Astrocyte (in vitro differentiated cells and primary cell): ENCODE results near the gene CNOT6L. TPM values are rescaled to one million over a fixed set of nuclear protein-coding genes. Genes with fewer than 3 reads are reported as not detected.
A peak's percentile ranks its signal among the peaks of the same experiment; 100 is the strongest.

Experiments used
- DNase-seq: peaks from one replicate; pipeline ENCODE4 v3.0.0-alpha.2; 2010; ENCODE audit warnings: low read depth
- FAIRE-seq: peaks from 2 replicates; lab custom pipeline; 2011; peaks lifted over from hg19 to GRCh38; lab: Jason Lieb, UNC
- H2AFZ ChIP-seq: 2 replicates; pipeline ENCODE4 v1.6.0; 2012; ENCODE audit warnings: low read depth, low read length, inconsistent platforms
- H3K27ac ChIP-seq: 2 replicates; pipeline ENCODE4 v1.5.1; 2011; ENCODE audit warnings: low read depth, low read length, inconsistent platforms
- H3K27me3 ChIP-seq: 2 replicates; pipeline ENCODE4 v1.6.0; 2011; ENCODE audit warnings: low read length, inconsistent platforms; ENCODE audit not compliant: insufficient read depth
- H3K36me3 ChIP-seq: 2 replicates; pipeline ENCODE4 v1.5.1; 2011; ENCODE audit warnings: low read length, inconsistent platforms; ENCODE audit not compliant: insufficient read depth
- H3K4me1 ChIP-seq: 2 replicates; pipeline ENCODE4 v1.5.1; 2011; ENCODE audit warnings: low read length, inconsistent platforms; ENCODE audit not compliant: insufficient read depth
- H3K4me2 ChIP-seq: 2 replicates; pipeline ENCODE4 v1.6.0; 2012; ENCODE audit warnings: low read length, inconsistent platforms
- H3K4me3 ChIP-seq: 2 replicates; pipeline ENCODE4 v1.5.1; 2011; ENCODE audit warnings: low read depth, mild to moderate bottlenecking, low read length, inconsistent platforms; ENCODE audit not compliant: insufficient read depth
- H3K79me2 ChIP-seq: 2 replicates; pipeline ENCODE4 v1.6.0; 2012; ENCODE audit warnings: mild to moderate bottlenecking, low read length, inconsistent platforms; ENCODE audit not compliant: insufficient read depth
- H3K9ac ChIP-seq: 2 replicates; pipeline ENCODE4 v1.6.0; 2012; ENCODE audit warnings: mild to moderate bottlenecking, low read length, inconsistent platforms
- H3K9me3 ChIP-seq: 2 replicates; pipeline ENCODE4 v1.5.1; 2012; ENCODE audit warnings: low read depth, mild to moderate bottlenecking, low read length, inconsistent platforms; ENCODE audit not compliant: insufficient read depth
- H4K20me1 ChIP-seq: 2 replicates; pipeline ENCODE4 v1.6.0; 2012; ENCODE audit warnings: low read length, inconsistent platforms; ENCODE audit not compliant: insufficient read depth
- H3K27ac Mint-ChIP-seq: one replicate; pipeline ENCODE4 v1.8.0; 2021; ENCODE audit warnings: mild to moderate bottlenecking, mixed read lengths; ENCODE audit not compliant: unreplicated experiment
- H3K27me3 Mint-ChIP-seq: one replicate; pipeline ENCODE4 v1.8.0; 2021; ENCODE audit warnings: low read depth, mixed read lengths; ENCODE audit not compliant: unreplicated experiment
- H3K36me3 Mint-ChIP-seq: one replicate; pipeline ENCODE4 v1.8.0; 2021; ENCODE audit warnings: low read depth, mixed read lengths; ENCODE audit not compliant: unreplicated experiment
- H3K4me1 Mint-ChIP-seq: one replicate; pipeline ENCODE4 v1.8.0; 2021; ENCODE audit warnings: low read depth, mixed read lengths; ENCODE audit not compliant: unreplicated experiment
- H3K4me3 Mint-ChIP-seq: one replicate; pipeline ENCODE4 v1.8.0; 2021; ENCODE audit warnings: mild to moderate bottlenecking, moderate library complexity, mixed read lengths; ENCODE audit not compliant: unreplicated experiment
- H3K9me3 Mint-ChIP-seq: one replicate; pipeline ENCODE4 v1.8.0; 2021; ENCODE audit warnings: mild to moderate bottlenecking, mixed read lengths; ENCODE audit not compliant: unreplicated experiment
- CTCF ChIP-seq: IDR thresholded peaks from 2 replicates; pipeline ENCODE4 v1.5.1; 2011; ENCODE audit warnings: low read depth, mild to moderate bottlenecking, inconsistent platforms, low read length, moderate library complexity; ENCODE audit not compliant: insufficient read depth
- EZH2 ChIP-seq: IDR thresholded peaks from 2 replicates; pipeline ENCODE4 v1.6.1; 2012; ENCODE audit warnings: mild to moderate bottlenecking, low read length, inconsistent platforms; ENCODE audit not compliant: insufficient read depth
- total RNA-seq: library from RNA; stranded (reverse); gene quantifications from 2 replicates; pipeline ENCODE4 v1.2.1, GENCODE V29; 2021

Gene CNOT6L
- total RNA-seq, 1 donor from 2014 or later: 34.0 TPM

DNA sequence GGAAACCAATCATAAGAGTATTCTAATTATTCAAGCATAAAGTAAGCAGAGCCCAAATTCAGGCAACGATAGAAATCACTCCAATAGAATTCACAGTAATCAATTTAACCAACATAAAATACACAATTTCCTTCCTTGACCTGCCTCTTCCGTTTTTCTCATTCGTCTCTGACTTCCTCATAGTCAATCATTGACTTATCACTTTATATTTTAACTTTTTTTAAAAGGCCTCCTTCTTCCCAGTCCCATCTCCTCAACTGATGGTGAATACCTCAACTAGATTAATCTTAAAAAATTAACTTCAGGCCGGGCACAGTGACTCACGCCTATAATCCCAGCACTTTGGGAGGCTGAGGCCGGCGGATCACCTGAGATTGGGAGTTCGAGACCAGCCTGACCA is 13.3 kb downstream of the CNOT6L start:
- peaks cover 18% of the 10 kb centered on the region for H4K20me1 ChIP-seq
- FAIRE-seq: no peak

GRCh38 chr4:77804471-77804870 is 14.7 kb downstream of the CNOT6L start:
- H3K36me3 Mint-ChIP-seq: no peaks in the 10 kb centered on the region
- Histone ChIP-seq H2AFZ (no peak overlapping the region), H3K27me3 (no peaks in the 10 kb centered on the region), H3K79me2 (peaks cover 53% of the 10 kb centered on the region), H3K4me2 (no peak overlapping the region), H4K20me1 (peaks cover 15% of the 10 kb centered on the region), H3K36me3 (no peaks in the 10 kb centered on the region), H3K4me1 (no peaks in the 10 kb centered on the region), H3K4me3 (no peak overlapping the region), H3K9me3 (no peaks in the 10 kb centered on the region), H3K27ac (no peak overlapping the region), H3K9ac (no peak overlapping the region)
- peak; percentile 32 for DNase-seq
- no peaks in the 10 kb centered on the region for H3K27me3 Mint-ChIP-seq
- no peak overlapping the region for H3K27ac Mint-ChIP-seq
- H3K4me3 Mint-ChIP-seq: no peak overlapping the region
- H3K9me3 Mint-ChIP-seq: no peaks in the 10 kb centered on the region
- TF ChIP-seq CTCF (no peak), EZH2 (no peak)
- FAIRE-seq: no peak
- H3K4me1 Mint-ChIP-seq: peaks cover 22% of the 10 kb centered on the region

More for the DNA sequence above, 13.3 kb downstream of the CNOT6L start:
- Histone ChIP-seq H3K4me3 (no peak overlapping the region), H3K4me1 (no peaks in the 10 kb centered on the region), H3K9ac (no peak overlapping the region), H3K79me2 (peaks cover 55% of the 10 kb centered on the region), H2AFZ (no peak overlapping the region), H3K27me3 (no peaks in the 10 kb centered on the region), H3K36me3 (no peaks in the 10 kb centered on the region), H3K27ac (no peak overlapping the region), H3K4me2 (no peak overlapping the region), H3K9me3 (no peaks in the 10 kb centered on the region)
- no peaks in the 10 kb centered on the region for H3K9me3 Mint-ChIP-seq
- peaks cover 19% of the 10 kb centered on the region for H3K4me1 Mint-ChIP-seq
- no peak overlapping the region for H3K27ac Mint-ChIP-seq
- H3K4me3 Mint-ChIP-seq: no peak overlapping the region
- H3K36me3 Mint-ChIP-seq: no peaks in the 10 kb centered on the region
- TF ChIP-seq CTCF: no peak
- no peak for TF ChIP-seq EZH2
- no peak for DNase-seq
- H3K27me3 Mint-ChIP-seq: no peaks in the 10 kb centered on the region

GRCh38 chr4:77802402-77802801 is 16.8 kb downstream of the CNOT6L start:
- Histone ChIP-seq H3K9ac (no peak overlapping the region), H3K79me2 (peaks cover 54% of the 10 kb centered on the region), H3K4me1 (no peaks in the 10 kb centered on the region), H3K4me2 (no peak overlapping the region), H2AFZ (no peak overlapping the region), H3K36me3 (no peaks in the 10 kb centered on the region), H3K9me3 (no peaks in the 10 kb centered on the region), H3K27ac (no peak overlapping the region), H4K20me1 (peaks cover 20% of the 10 kb centered on the region), H3K4me3 (no peak overlapping the region), H3K27me3 (no peaks in the 10 kb centered on the region)
- Mint-ChIP-seq H3K4me3 (no peak overlapping the region), H3K4me1 (peaks cover 23% of the 10 kb centered on the region), H3K36me3 (no peaks in the 10 kb centered on the region), H3K9me3 (no peaks in the 10 kb centered on the region), H3K27ac (no peak overlapping the region), H3K27me3 (no peaks in the 10 kb centered on the region)
- FAIRE-seq (no peak), DNase-seq (no peak)
- no peak for TF ChIP-seq EZH2
- no peak for TF ChIP-seq CTCF
